ENCODE data around the gene PAM.

PAM gene

GRCh38 chr5:102931085-102931725 is 176.1 kb downstream of the PAM start:
- no peak for DNase-seq

- DNase-seq, result no peak
These were observed 177.7 kb downstream of the PAM start for GRCh38 chr5:102932781-102933180.

GRCh38 chr5:102933316-102933715 is 178.2 kb downstream of the PAM start:
- no peak for DNase-seq

GRCh38 chr5:102933721-102934459 is 178.8 kb downstream of the PAM start:
- peak in 2 of 56 donors; percentile 1 for DNase-seq

GRCh38 chr5:102937894-102938293 is 182.8 kb downstream of the PAM start:
- no peak for DNase-seq

GRCh38 chr5:102941111-102941510 is 186.0 kb downstream of the PAM start:
- DNase-seq, result no peak

- DNase-seq, result no peak
These were observed 191.3 kb downstream of the PAM start for GRCh38 chr5:102946414-102946813.

GRCh38 chr5:102946971-102947370 is 191.9 kb downstream of the PAM start:
- DNase-seq, result no peak

GRCh38 chr5:102955488-102955887 is 200.4 kb downstream of the PAM start:
- DNase-seq, result no peak

- no peak for DNase-seq
These were observed 201.5 kb downstream of the PAM start for GRCh38 chr5:102956599-102956998.

- no peak for DNase-seq
These were observed 202.0 kb downstream of the PAM start for GRCh38 chr5:102957141-102957540.

GRCh38 chr5:102958481-102959011 is 203.4 kb downstream of the PAM start:
- no peak for DNase-seq

GRCh38 chr5:102959055-102959454 is 203.9 kb downstream of the PAM start:
- DNase-seq, result peak in 1 of 56 donors; percentile 31

- no peak for DNase-seq
These were observed 206.6 kb downstream of the PAM start for GRCh38 chr5:102961671-102962070.

GRCh38 chr5:102965653-102966052 is 210.5 kb downstream of the PAM start:
- DNase-seq, result no peak

GRCh38 chr5:102969641-102970040 is 214.5 kb downstream of the PAM start:
- no peak for DNase-seq

- no peak for DNase-seq
These were observed 216.7 kb downstream of the PAM start for GRCh38 chr5:102971676-102972293.

- DNase-seq, result no peak
These were observed 219.1 kb downstream of the PAM start for GRCh38 chr5:102974177-102974576.

- DNase-seq, result peak in 1 of 56 donors; percentile 2
These were observed 219.9 kb downstream of the PAM start for GRCh38 chr5:102975045-102975444.

GRCh38 chr5:102975457-102976182 is 220.5 kb downstream of the PAM start:
- DNase-seq, result no peak

- no peak for DNase-seq
These were observed 227.0 kb downstream of the PAM start for GRCh38 chr5:102981957-102982635.
